Progenitor cell of endocrine pancreas (in vitro differentiated cells): ENCODE data around the gene CEBPG. TPM values are rescaled to one million over a fixed set of nuclear protein-coding genes. Genes with fewer than 3 reads are reported as not detected.

ENCODE experiments used
- DNase-seq: peaks from one replicate; pipeline ENCODE4 v3.0.0; 2021; ENCODE audit warnings: low spot score; ENCODE audit not compliant: unreplicated experiment
- H3K27ac Mint-ChIP-seq: 2 replicates; pipeline ENCODE4 v1.8.0; 2021; ENCODE audit warnings: mild to moderate bottlenecking, moderate library complexity, mixed read lengths
- H3K27me3 Mint-ChIP-seq: 2 replicates; pipeline ENCODE4 v1.8.0; 2021; ENCODE audit warnings: mixed read lengths
- H3K36me3 Mint-ChIP-seq: 2 replicates; pipeline ENCODE4 v1.8.0; 2022; ENCODE audit warnings: mixed read lengths; ENCODE audit not compliant: insufficient read depth
- H3K4me1 Mint-ChIP-seq: 2 replicates; pipeline ENCODE4 v1.8.0; 2021; ENCODE audit warnings: low read depth, mixed read lengths
- H3K4me3 Mint-ChIP-seq: 2 replicates; pipeline ENCODE4 v1.8.0; 2021; ENCODE audit warnings: low read depth, mild to moderate bottlenecking, moderate library complexity, mixed read lengths
- H3K9me3 Mint-ChIP-seq: 2 replicates; pipeline ENCODE4 v1.8.0; 2021; ENCODE audit warnings: low read depth, mixed read lengths
- CTCF ChIP-seq: fragments of 200-600 bp; sonication (generic); IDR thresholded peaks from one replicate; pipeline ENCODE4 v1.5.0; 2021; ENCODE audit warnings: antibody characterized with exemption, mild to moderate bottlenecking; ENCODE audit not compliant: unreplicated experiment
- total RNA-seq: library from RNA; stranded (reverse); gene quantifications from 2 replicates; pipeline ENCODE4 v1.2.1, GENCODE V29; 2021

Gene CEBPG
- total RNA-seq, 1 donor from 2014 or later: 33.6 TPM

- Mint-ChIP-seq H3K27me3 (peaks cover 3% of the 10 kb centered on the region), H3K9me3 (peaks cover 5% of the 10 kb centered on the region), H3K4me1 (no peaks in the 10 kb centered on the region), H3K4me3 (no peak overlapping the region), H3K36me3 (peaks cover 1% of the 10 kb centered on the region), H3K27ac (no peak overlapping the region)
- TF ChIP-seq CTCF: no peak
- no peak for DNase-seq
These were observed 22.8 kb upstream of the CEBPG start for GRCh38 chr19:33350538-33351309.

- no peak overlapping the region for H3K27ac Mint-ChIP-seq
- TF ChIP-seq CTCF: no peak
- no peaks in the 10 kb centered on the region for H3K4me1 Mint-ChIP-seq
- H3K9me3 Mint-ChIP-seq: peaks cover 10% of the 10 kb centered on the region
- H3K36me3 Mint-ChIP-seq: peaks cover 1% of the 10 kb centered on the region
- peaks cover 8% of the 10 kb centered on the region for H3K27me3 Mint-ChIP-seq
- H3K4me3 Mint-ChIP-seq: no peak overlapping the region
- no peak for DNase-seq
These were observed 18.0 kb upstream of the CEBPG start for GRCh38 chr19:33355535-33355934.

- TF ChIP-seq CTCF: no peak
- no peak overlapping the region for H3K4me3 Mint-ChIP-seq
- H3K36me3 Mint-ChIP-seq: peaks cover 1% of the 10 kb centered on the region
- DNase-seq: no peak
- no peaks in the 10 kb centered on the region for H3K4me1 Mint-ChIP-seq
- peaks cover 10% of the 10 kb centered on the region for H3K9me3 Mint-ChIP-seq
- peaks cover 9% of the 10 kb centered on the region for H3K27me3 Mint-ChIP-seq
- H3K27ac Mint-ChIP-seq: no peak overlapping the region
These were observed 16.0 kb upstream of the CEBPG start for GRCh38 chr19:33357556-33357955.

- TF ChIP-seq CTCF: no peak
- H3K9me3 Mint-ChIP-seq: peaks cover 10% of the 10 kb centered on the region
- no peak overlapping the region for H3K4me3 Mint-ChIP-seq
- H3K4me1 Mint-ChIP-seq: no peaks in the 10 kb centered on the region
- no peak for DNase-seq
- peaks cover 10% of the 10 kb centered on the region for H3K27me3 Mint-ChIP-seq
- no peak overlapping the region for H3K27ac Mint-ChIP-seq
- H3K36me3 Mint-ChIP-seq: peaks cover 1% of the 10 kb centered on the region
These were observed 15.1 kb upstream of the CEBPG start for GRCh38 chr19:33358408-33358807.

- H3K4me1 Mint-ChIP-seq: no peaks in the 10 kb centered on the region
- H3K9me3 Mint-ChIP-seq: peaks cover 10% of the 10 kb centered on the region
- TF ChIP-seq CTCF: no peak
- H3K4me3 Mint-ChIP-seq: no peak overlapping the region
- H3K27me3 Mint-ChIP-seq: peaks cover 19% of the 10 kb centered on the region
- DNase-seq: no peak
- no peak overlapping the region for H3K27ac Mint-ChIP-seq
- peaks cover 1% of the 10 kb centered on the region for H3K36me3 Mint-ChIP-seq
These were observed 13.9 kb upstream of the CEBPG start for GRCh38 chr19:33359581-33359980.
